ENCODE data around the gene FAM241A.
"Not testable (repeated sequence)": the region's sequence is repeated elsewhere in the genome, so short reads cannot be mapped to it uniquely, and the experiment has no call there.

The FAM241A gene

DNA sequence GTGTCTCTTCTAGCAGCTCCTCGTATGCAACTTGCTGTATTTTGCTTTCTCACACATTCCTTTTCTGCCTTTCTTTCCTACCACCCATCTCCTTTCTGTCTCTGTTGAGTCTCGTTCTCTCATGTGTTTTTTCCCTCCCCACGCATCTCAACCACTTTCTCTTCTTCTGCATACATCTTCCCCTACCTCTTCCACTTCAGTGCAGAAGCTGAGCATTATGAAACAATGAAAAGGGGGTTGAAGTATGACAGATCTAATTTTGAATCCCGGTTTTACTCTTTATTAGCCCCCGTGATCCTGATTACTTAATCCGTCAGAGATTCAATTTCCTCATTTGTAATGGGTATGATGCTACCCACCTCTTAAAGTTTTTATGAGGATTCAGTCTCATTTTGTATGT lies 7.3 kb downstream of the FAM241A start:
- H3K27me3 ChIP-seq (ENCODE audit: insufficient read depth, poor library complexity, severe bottlenecking): no peaks in the 10 kb centered on the region
- no peak overlapping the region for H3K4me3 ChIP-seq (ENCODE audit: severe bottlenecking)
- no peaks in the 10 kb centered on the region for H3K9me3 ChIP-seq (ENCODE audit: severe bottlenecking)
- no peak overlapping the region for H3K27ac ChIP-seq (ENCODE audit: poor library complexity, severe bottlenecking)
- H3K36me3 ChIP-seq (ENCODE audit: low read depth): peaks cover 3% of the 10 kb centered on the region; the same call in 1 of the 2 replicates
- ATAC-seq (ENCODE audit: low read depth) (no peak), DNase-seq (ENCODE audit: low spot score) (no peak)
- TF ChIP-seq, protein P1, sequence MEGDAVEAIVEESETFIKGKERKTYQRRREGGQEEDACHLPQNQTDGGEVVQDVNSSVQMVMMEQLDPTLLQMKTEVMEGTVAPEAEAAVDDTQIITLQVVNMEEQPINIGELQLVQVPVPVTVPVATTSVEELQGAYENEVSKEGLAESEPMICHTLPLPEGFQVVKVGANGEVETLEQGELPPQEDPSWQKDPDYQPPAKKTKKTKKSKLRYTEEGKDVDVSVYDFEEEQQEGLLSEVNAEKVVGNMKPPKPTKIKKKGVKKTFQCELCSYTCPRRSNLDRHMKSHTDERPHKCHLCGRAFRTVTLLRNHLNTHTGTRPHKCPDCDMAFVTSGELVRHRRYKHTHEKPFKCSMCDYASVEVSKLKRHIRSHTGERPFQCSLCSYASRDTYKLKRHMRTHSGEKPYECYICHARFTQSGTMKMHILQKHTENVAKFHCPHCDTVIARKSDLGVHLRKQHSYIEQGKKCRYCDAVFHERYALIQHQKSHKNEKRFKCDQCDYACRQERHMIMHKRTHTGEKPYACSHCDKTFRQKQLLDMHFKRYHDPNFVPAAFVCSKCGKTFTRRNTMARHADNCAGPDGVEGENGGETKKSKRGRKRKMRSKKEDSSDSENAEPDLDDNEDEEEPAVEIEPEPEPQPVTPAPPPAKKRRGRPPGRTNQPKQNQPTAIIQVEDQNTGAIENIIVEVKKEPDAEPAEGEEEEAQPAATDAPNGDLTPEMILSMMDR (IDR thresholded peaks at IDR 0.05; ENCODE audit: poor library complexity, severe bottlenecking): no peak
- H3K4me1 ChIP-seq (ENCODE audit: insufficient read depth, poor library complexity, severe bottlenecking): peaks cover 4% of the 10 kb centered on the region

DNA sequence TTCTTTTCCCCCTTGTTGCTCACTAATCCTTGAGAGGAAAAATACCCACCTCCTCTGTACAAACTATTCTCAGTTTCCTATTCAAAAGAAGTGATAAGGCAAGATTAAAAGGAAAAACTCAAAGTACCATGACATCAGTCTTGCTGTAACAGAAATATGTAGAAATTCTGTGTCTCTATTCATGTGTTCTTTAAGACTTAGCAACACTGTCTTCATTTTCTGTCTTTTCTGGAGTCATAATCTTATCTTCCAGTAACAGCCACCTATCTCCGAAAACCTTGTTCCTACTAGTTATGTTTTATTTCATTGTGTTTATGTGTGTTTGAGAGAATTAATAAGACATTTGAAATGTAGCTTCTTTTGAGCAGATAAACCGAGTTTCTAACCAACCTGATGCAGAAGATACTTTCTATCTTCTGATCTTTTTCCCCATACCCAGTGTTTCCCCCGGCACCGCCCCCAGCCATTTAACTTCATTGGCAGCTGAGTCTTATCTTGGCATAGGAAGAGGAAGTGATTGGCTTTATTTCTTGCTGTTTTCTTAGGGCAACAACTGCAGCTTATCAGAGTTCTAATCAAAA lies 8.0 kb downstream of the FAM241A start:
- DNase-seq (ENCODE audit: low spot score) (no peak), ATAC-seq (ENCODE audit: low read depth) (no peak)
- no peaks in the 10 kb centered on the region for H3K4me1 ChIP-seq (ENCODE audit: insufficient read depth, poor library complexity, severe bottlenecking)
- no peak overlapping the region for H3K4me3 ChIP-seq (ENCODE audit: severe bottlenecking)
- no peaks in the 10 kb centered on the region for H3K9me3 ChIP-seq (ENCODE audit: severe bottlenecking)
- TF ChIP-seq, protein P1 (IDR thresholded peaks at IDR 0.05; ENCODE audit: poor library complexity, severe bottlenecking): no peak
- no peaks in the 10 kb centered on the region for H3K27me3 ChIP-seq (ENCODE audit: insufficient read depth, poor library complexity, severe bottlenecking)
- H3K27ac ChIP-seq (ENCODE audit: poor library complexity, severe bottlenecking): no peak overlapping the region
- peaks cover 3% of the 10 kb centered on the region; the same call in 1 of the 2 replicates for H3K36me3 ChIP-seq (ENCODE audit: low read depth)

DNA sequence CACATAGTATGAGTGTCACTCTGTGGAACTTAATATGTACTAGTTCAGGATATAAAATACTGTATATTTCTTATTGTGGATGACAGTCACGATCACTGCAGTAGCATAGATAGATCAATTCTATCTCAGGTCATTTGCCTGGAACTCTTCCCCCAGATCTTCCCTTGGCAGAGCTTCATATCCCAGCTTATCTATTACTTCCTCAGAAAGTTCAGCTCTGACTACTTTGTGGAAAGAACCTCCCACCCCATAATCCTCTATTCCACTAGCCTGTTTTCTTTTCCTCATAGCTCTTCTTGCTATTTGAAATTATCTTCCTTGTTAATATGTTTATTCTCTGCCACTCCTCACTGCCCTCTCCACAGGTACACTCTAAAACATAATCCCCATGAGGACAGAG lies 10.9 kb downstream of the FAM241A start:
- H3K9me3 ChIP-seq (ENCODE audit: severe bottlenecking): no peaks in the 10 kb centered on the region
- DNase-seq (ENCODE audit: low spot score): no peak
- H3K4me3 ChIP-seq (ENCODE audit: severe bottlenecking): no peak overlapping the region
- no peaks in the 10 kb centered on the region for H3K4me1 ChIP-seq (ENCODE audit: insufficient read depth, poor library complexity, severe bottlenecking)
- TF ChIP-seq, protein P1 (IDR thresholded peaks at IDR 0.05; ENCODE audit: poor library complexity, severe bottlenecking): no peak
- no peak for ATAC-seq (ENCODE audit: low read depth)
- no peaks in the 10 kb centered on the region for H3K36me3 ChIP-seq (ENCODE audit: low read depth)
- H3K27me3 ChIP-seq (ENCODE audit: insufficient read depth, poor library complexity, severe bottlenecking): no peaks in the 10 kb centered on the region
- H3K27ac ChIP-seq (ENCODE audit: poor library complexity, severe bottlenecking): no peak overlapping the region

DNA sequence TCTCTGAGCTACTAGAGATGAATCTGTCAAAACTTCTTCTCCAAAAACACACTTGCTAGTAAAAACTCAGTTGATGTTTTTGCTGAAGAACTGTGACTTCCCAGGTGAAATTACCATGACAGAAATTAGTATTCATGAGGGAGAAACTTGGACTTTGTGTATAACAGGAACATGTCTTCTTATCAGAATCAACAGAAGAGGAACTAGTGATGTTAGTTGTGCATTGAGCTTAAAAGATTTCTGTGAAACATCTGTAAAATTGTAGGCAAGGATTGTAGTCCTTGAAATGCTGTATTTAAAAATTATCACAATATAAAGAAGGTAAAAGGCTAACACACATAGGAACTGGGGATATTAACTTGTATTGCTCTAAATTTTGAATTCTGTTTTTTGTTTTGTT lies 11.3 kb downstream of the FAM241A start:
- no peaks in the 10 kb centered on the region for H3K27me3 ChIP-seq (ENCODE audit: insufficient read depth, poor library complexity, severe bottlenecking)
- TF ChIP-seq, protein P1 (IDR thresholded peaks at IDR 0.05; ENCODE audit: poor library complexity, severe bottlenecking): no peak
- H3K4me1 ChIP-seq (ENCODE audit: insufficient read depth, poor library complexity, severe bottlenecking): no peaks in the 10 kb centered on the region
- DNase-seq (ENCODE audit: low spot score): no peak
- H3K27ac ChIP-seq (ENCODE audit: poor library complexity, severe bottlenecking): no peak overlapping the region
- no peak overlapping the region for H3K4me3 ChIP-seq (ENCODE audit: severe bottlenecking)
- no peak for ATAC-seq (ENCODE audit: low read depth)
- no peaks in the 10 kb centered on the region for H3K9me3 ChIP-seq (ENCODE audit: severe bottlenecking)
- no peaks in the 10 kb centered on the region for H3K36me3 ChIP-seq (ENCODE audit: low read depth)

DNA sequence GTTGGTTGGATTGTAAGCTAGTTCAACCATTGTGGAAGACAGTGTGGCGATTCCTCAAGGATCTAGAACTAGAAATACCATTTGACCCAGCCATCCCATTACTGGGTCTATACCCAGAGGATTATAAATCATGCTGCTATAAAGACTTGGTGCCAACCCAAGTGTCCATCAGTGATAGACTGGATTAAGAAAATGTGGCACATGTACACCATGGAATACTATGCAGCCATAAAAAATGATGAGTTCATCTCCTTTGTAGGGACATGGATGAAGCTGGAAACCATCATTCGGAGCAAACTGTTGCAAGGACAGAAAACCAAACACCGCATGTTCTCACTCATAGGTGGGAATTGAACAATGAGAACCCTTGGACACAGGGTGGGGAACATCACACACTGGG lies 18.5 kb downstream of the FAM241A start:
- not testable (repeated sequence) for H3K36me3 ChIP-seq (ENCODE audit: low read depth); H3K27ac ChIP-seq (ENCODE audit: poor library complexity, severe bottlenecking); ATAC-seq (ENCODE audit: low read depth); H3K4me3 ChIP-seq (ENCODE audit: severe bottlenecking); H3K9me3 ChIP-seq (ENCODE audit: severe bottlenecking); DNase-seq (ENCODE audit: low spot score); H3K27me3 ChIP-seq (ENCODE audit: insufficient read depth, poor library complexity, severe bottlenecking)
- peaks cover 14% of the 10 kb centered on the region for H3K4me1 ChIP-seq (ENCODE audit: insufficient read depth, poor library complexity, severe bottlenecking)
